ENCODE measurements around the gene ABCB8. TPM values are rescaled to one million over a fixed set of nuclear protein-coding genes. Genes with fewer than 3 reads are reported as not detected.

The ABCB8 gene
- total and polyA plus RNA-seq, 9 of the 15 experiments (the other 6 are each of a cell fraction or from before 2014, with no cell fraction given) = 7.6 to 106 (median 36.3) TPM

DNA sequence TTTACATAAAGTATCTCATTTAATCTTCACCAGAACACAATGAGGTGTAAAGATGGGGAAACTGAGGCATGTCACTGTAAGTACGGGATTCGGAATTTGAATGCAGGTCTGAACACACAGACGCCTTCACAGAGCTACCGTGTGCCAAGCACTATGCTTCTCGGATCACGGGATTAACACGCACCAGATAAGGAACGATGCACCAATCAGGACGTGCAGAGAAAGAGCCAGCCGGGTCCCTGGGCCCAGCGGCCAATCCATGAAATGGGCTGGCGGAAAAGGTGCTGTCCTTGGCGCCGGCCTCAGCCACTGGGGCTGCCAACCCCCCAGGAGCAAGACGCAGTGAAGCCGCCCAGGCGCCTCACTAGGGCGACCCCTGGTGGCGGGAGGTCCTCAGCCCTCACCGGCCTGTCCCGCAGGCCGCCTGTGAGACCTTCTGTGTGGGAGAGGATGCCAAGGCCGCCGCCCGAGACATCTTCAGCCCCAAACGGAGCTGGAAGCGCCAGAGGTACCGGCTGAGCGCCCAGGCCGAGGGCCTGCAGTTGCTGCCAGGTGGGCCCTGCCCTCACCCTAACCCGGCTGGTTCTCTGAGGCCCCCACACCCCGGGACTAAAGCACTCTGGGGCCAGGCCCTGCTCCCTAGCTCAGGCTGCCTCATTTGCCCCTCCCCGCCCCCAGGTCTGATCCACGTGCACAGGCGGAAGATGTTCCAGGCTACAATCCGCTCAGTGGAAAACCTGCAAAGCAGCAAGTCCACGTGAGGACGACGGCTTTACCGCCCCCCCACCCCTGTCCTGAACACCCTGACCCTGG, 19.5 kb upstream of the ABCB8 start (continued):
- peak; percentile 86 for TF ChIP-seq GABPB1 (CRISPR knock-in tag; IDR thresholded peaks at IDR 0.05)
- TF ChIP-seq, protein P1, sequence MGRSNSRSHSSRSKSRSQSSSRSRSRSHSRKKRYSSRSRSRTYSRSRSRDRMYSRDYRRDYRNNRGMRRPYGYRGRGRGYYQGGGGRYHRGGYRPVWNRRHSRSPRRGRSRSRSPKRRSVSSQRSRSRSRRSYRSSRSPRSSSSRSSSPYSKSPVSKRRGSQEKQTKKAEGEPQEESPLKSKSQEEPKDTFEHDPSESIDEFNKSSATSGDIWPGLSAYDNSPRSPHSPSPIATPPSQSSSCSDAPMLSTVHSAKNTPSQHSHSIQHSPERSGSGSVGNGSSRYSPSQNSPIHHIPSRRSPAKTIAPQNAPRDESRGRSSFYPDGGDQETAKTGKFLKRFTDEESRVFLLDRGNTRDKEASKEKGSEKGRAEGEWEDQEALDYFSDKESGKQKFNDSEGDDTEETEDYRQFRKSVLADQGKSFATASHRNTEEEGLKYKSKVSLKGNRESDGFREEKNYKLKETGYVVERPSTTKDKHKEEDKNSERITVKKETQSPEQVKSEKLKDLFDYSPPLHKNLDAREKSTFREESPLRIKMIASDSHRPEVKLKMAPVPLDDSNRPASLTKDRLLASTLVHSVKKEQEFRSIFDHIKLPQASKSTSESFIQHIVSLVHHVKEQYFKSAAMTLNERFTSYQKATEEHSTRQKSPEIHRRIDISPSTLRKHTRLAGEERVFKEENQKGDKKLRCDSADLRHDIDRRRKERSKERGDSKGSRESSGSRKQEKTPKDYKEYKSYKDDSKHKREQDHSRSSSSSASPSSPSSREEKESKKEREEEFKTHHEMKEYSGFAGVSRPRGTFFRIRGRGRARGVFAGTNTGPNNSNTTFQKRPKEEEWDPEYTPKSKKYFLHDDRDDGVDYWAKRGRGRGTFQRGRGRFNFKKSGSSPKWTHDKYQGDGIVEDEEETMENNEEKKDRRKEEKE (IDR thresholded peaks at IDR 0.05; ENCODE audit: borderline replicate concordance in 1 of 2, control insufficient read depth in 1 of 2, low read depth in 2 of 2, low read length in 1 of 2) = peak in 1 of 2 experiments; percentile 95; a peak in 2 of 4 replicates
- no peak for TF ChIP-seq ZNF696 (CRISPR knock-in tag; conservative IDR thresholded peaks at IDR 0.05)
- TF ChIP-seq FOXJ2 (tag; IDR thresholded peaks at IDR 0.05) = peak; percentile 80
- TF ChIP-seq ZNF699 (CRISPR knock-in tag; IDR thresholded peaks at IDR 0.05; ENCODE audit: insufficient replicate concordance) = no peak
- TF ChIP-seq STAT5A (IDR thresholded peaks at IDR 0.05; ENCODE audit: borderline replicate concordance, low read length) = peak; percentile 45; the same call in 1 of the 2 replicates
- TF ChIP-seq DNMT1 (IDR thresholded peaks at IDR 0.05) = 0 out of 2 replicates have a peak, but pooled peaks have one; percentile 85
- TF ChIP-seq, protein P2, sequence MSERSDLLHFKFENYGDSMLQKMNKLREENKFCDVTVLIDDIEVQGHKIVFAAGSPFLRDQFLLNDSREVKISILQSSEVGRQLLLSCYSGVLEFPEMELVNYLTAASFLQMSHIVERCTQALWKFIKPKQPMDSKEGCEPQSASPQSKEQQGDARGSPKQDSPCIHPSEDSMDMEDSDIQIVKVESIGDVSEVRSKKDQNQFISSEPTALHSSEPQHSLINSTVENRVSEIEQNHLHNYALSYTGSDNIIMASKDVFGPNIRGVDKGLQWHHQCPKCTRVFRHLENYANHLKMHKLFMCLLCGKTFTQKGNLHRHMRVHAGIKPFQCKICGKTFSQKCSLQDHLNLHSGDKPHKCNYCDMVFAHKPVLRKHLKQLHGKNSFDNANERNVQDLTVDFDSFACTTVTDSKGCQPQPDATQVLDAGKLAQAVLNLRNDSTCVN (CRISPR knock-in tag; IDR thresholded peaks at IDR 0.05) = 0 out of 2 replicates have a peak, but pooled peaks have one; percentile 55
- TF ChIP-seq ELF1 (tag; IDR thresholded peaks at IDR 0.05) = peak; percentile 53
- peak; percentile 76; the same call in 1 of the 2 replicates for TF ChIP-seq ZNF766 (CRISPR knock-in tag; conservative IDR thresholded peaks at IDR 0.05)
- TF ChIP-seq RCOR1 (IDR thresholded peaks at IDR 0.05; ENCODE audit: borderline replicate concordance in 1 of 2, low read depth in 2 of 2, low read length in 2 of 2) = peak; percentile 87 to 94
- TF ChIP-seq, protein P3, sequence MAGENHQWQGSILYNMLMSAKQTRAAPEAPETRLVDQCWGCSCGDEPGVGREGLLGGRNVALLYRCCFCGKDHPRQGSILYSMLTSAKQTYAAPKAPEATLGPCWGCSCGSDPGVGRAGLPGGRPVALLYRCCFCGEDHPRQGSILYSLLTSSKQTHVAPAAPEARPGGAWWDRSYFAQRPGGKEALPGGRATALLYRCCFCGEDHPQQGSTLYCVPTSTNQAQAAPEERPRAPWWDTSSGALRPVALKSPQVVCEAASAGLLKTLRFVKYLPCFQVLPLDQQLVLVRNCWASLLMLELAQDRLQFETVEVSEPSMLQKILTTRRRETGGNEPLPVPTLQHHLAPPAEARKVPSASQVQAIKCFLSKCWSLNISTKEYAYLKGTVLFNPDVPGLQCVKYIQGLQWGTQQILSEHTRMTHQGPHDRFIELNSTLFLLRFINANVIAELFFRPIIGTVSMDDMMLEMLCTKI (IDR thresholded peaks at IDR 0.05; ENCODE audit: partially characterized antibody) = no peak
- no peak for TF ChIP-seq TEAD2 (tag; IDR thresholded peaks at IDR 0.05)
- TF ChIP-seq ZFP30 (CRISPR knock-in tag; IDR thresholded peaks at IDR 0.05; ENCODE audit: borderline replicate concordance) = no peak
- 0 out of 2 replicates have a peak, but pooled peaks have one; percentile 11 for TF ChIP-seq ZBTB1 (CRISPR knock-in tag; IDR thresholded peaks at IDR 0.05; ENCODE audit: borderline replicate concordance, low read depth)
- TF ChIP-seq SMARCC2 (IDR thresholded peaks at IDR 0.05; ENCODE audit: low read depth) = no peak; the same call in 1 of the 2 replicates
- TF ChIP-seq IFI16 (CRISPR knock-in tag; IDR thresholded peaks at IDR 0.05) = 0 out of 2 replicates have a peak, but pooled peaks have one; percentile 60
- TF ChIP-seq, protein P4, sequence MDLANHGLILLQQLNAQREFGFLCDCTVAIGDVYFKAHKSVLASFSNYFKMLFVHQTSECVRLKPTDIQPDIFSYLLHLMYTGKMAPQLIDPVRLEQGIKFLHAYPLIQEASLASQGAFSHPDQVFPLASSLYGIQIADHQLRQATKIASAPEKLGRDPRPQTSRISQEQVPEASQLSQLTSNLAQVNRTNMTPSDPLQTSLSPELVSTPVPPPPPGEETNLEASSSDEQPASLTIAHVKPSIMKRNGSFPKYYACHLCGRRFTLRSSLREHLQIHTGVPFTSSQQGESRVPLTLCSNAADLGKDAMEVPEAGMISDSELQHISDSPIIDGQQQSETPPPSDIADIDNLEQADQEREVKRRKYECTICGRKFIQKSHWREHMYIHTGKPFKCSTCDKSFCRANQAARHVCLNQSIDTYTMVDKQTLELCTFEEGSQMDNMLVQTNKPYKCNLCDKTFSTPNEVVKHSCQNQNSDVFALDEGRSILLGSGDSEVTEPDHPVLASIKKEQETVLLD (IDR thresholded peaks at IDR 0.05) = peak; percentile 82
- TF ChIP-seq L3MBTL2 (IDR thresholded peaks at IDR 0.05) = peak; percentile 89

Data from K562 (cell line).